Dedifferentiated amniotic fluid mesenchymal stem cell (primary cell): Measurements from ENCODE around the gene TJP3.
A peak's percentile ranks its signal among the peaks of the same experiment; 100 is the strongest.

Experiments used
- DNase-seq: peaks from one replicate; pipeline ENCODE4 v3.0.0-alpha.2; 2016; ENCODE audit errors: extremely low spot score

The TJP3 gene

DNA sequence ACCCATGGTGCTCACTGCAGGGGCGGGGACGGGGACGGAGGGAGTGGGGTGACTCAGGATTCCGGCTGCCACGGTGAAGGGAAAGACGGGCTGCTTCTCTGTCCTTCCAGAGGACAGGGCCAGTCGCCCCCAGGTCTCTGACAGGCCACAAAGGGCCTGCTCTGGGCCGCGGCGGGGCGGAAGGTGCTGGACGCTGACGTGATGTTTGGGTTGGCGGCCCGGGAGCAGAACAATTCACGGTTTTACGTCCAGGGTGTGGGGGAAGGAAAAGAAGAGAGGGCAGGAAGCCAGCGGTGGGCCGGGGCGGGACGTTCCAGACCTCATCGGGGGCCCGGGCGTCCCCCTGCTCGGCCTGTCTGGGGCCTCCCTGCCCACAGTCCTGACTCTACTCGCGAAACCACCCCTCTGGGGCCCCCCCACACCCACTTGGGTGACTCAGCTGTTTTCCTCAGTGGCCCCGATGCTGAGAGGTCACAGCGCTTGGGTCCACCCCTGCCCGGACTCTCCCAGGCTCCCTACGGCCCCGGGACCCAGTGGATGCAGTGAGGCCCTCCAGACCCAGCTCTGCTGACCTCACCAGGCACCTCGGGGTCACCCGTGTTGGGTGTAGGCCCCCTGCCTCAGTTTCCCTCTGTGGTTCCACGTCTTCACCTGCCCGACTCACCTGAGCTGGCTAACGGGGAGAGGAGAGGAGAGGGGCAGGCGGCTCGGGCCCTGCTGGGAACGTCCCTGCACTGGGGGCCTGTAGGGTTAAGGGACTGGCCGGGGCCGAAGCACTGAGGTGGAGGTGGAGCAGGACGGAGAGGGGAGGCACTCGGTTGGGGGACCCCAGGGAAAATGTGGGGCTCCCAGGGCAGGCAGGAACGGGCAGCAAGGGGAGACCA lies 37.1 kb upstream of the TJP3 start:
- DNase-seq, result peak; percentile 38

DNA sequence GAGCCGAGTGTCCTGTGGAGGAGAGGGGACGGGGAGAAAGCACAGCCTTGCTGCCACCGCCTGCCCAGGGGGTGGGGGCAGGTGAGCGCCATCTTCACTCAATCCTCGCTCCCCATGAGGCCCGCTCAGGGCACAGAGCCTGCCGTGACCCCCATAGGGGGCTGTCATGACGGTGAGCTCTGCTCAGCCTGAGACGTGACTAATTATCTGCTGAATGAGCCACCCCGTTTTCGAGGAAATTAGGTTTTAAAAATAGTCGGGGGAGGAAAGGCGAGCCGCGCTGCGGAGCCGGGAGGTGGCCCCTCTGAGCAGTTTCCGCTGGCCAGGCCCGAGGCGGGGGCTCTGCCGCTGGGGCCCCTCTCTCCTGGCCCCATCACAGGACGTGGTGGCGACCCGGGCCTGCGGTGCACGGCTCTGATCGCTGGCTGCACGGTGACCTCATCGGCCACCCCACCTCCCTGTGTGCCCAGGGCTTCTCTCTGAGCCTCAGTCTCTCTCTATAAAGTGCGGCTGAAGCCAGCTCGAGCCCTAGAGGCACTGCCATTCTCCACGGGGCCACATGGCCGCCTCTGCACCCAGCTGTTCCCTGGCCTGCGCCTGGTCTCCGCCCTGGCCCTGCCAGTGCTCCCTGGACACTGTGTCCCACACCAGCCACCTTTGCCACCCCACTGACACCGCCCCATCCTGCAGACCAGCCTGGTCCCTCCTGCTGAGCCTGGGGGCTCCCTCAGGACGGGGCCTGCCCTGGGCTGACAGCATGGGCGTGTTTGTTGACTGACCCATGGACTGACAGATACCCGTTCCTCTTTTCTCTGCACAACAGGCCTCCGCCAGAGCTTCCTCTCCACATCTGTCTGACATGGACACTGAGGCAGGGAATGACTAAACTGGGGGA lies 36.3 kb upstream of the TJP3 start:
- no peak for DNase-seq

GRCh38 chr19:3672575-3672948 lies 35.6 kb upstream of the TJP3 start:
- DNase-seq, result no peak

- no peak for DNase-seq
Measured at GRCh38 chr19:3672993-3673392, 35.2 kb upstream of the TJP3 start.

DNA sequence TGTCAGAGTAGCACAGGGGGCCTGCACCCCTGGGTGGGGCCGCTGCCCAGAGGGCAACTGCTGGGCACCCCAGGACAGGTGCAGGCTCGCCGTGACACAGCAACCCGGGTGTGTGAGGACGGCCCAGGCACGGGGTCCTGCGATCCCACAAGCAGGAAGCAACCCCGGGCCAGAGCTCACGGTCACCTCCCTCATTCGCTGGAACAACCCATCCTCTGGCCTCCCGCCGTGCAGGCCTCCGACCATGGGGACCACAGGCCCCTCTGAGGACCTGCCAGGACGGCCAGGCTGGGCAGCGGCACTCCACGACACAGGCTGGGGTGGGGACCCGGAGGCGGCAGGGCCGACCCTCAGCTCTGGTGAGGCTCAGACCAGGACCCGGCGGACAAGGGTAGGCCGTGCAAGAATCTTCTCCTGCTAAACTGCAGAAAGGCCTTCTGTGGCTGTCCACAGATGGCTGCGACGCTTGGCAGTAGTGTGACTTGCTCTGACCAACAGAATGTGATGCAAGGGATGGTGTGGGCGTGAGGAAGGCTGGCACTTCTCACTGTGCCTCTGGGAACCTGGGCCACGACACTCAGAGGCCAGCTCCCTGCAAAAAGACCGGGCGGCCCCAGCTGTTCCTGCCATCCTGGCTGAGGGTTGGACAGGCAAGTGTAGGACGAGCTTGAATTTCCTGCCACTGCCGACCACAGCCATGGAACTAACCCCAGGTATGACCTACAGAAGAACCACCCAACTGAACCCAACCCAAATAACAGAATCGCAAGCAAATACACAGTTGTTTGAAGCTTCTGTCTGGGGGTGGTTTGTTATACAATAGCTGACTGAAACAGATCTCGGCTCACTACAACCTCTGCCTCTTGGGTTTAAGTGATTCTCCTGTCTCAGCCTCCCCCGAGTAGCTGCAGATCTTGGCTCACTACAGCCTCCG lies 34.4 kb upstream of the TJP3 start:
- DNase-seq, result no peak

GRCh38 chr19:3674784-3675543 lies 33.2 kb upstream of the TJP3 start:
- DNase-seq, result no peak

GRCh38 chr19:3678188-3678587 lies 30.0 kb upstream of the TJP3 start:
- DNase-seq, result no peak

- no peak for DNase-seq
Measured at GRCh38 chr19:3679138-3679537, 29.0 kb upstream of the TJP3 start.

GRCh38 chr19:3679581-3679980 lies 28.6 kb upstream of the TJP3 start:
- no peak for DNase-seq

GRCh38 chr19:3680939-3681338 lies 27.2 kb upstream of the TJP3 start:
- DNase-seq, result no peak

GRCh38 chr19:3682286-3682685 lies 25.9 kb upstream of the TJP3 start:
- no peak for DNase-seq

- no peak for DNase-seq
Measured at GRCh38 chr19:3682741-3683404, 25.3 kb upstream of the TJP3 start.

- no peak for DNase-seq
Measured at GRCh38 chr19:3683405-3684053, 24.7 kb upstream of the TJP3 start.

- no peak for DNase-seq
Measured at GRCh38 chr19:3684054-3684816, 23.9 kb upstream of the TJP3 start.

- DNase-seq, result no peak
Measured at GRCh38 chr19:3684817-3685410, 23.3 kb upstream of the TJP3 start.

GRCh38 chr19:3687393-3687773 lies 20.8 kb upstream of the TJP3 start:
- DNase-seq, result no peak

GRCh38 chr19:3687774-3688706 lies 20.1 kb upstream of the TJP3 start:
- no peak for DNase-seq
